CD4-positive, CD25-positive, alpha-beta regulatory T cell (primary cell): Measurements from ENCODE around the gene KIF16B. TPM values are rescaled to one million over a fixed set of nuclear protein-coding genes. Genes with fewer than 3 reads are reported as not detected.

Experiments
- ATAC-seq, 2 donors: fragments of 150-1000 bp; cut with Tn5 transposase; one replicate each; pipeline ENCODE4 v1.10.0; 2021; ENCODE audit warnings: low read depth in 2 of 2, moderate number of reproducible peaks in 2 of 2, moderate library complexity in 1 of 2
- DNase-seq, 3 donors: peaks; one replicate each; pipeline versions ENCODE4 v3.0.0 to v3.0.0-alpha.2; 2012 to 2022; ENCODE audit warnings: mixed read lengths in 1 of 3
- H3K27ac ChIP-seq: one replicate; pipeline ENCODE4 v1.7.0; 2013; ENCODE audit warnings: mild to moderate bottlenecking, low read length; ENCODE audit not compliant: insufficient read depth, poor library complexity, severe bottlenecking
- H3K27me3 ChIP-seq: one replicate; pipeline ENCODE4 v1.7.0; 2013; ENCODE audit warnings: low read length; ENCODE audit not compliant: control insufficient read depth, insufficient read depth
- H3K36me3 ChIP-seq: one replicate; pipeline ENCODE4 v1.7.0; 2013; ENCODE audit warnings: mild to moderate bottlenecking, low read length, moderate library complexity; ENCODE audit not compliant: control insufficient read depth, insufficient read depth
- H3K4me1 ChIP-seq: 2 replicates; pipeline ENCODE4 v1.7.0; 2013; ENCODE audit warnings: mild to moderate bottlenecking, low read length; ENCODE audit not compliant: insufficient read depth, control insufficient read depth, poor library complexity, severe bottlenecking
- H3K4me3 ChIP-seq: one replicate; pipeline ENCODE4 v1.7.0; 2013; ENCODE audit warnings: low read depth, mild to moderate bottlenecking, low read length, moderate library complexity
- H3K9me3 ChIP-seq, 2 experiments: 1 replicate in 1 of 2; 2 replicates in 1 of 2; pipeline ENCODE4 v1.7.0; 2013; ENCODE audit warnings: low read length in 2 of 2, mild to moderate bottlenecking in 1 of 2, moderate library complexity in 1 of 2; ENCODE audit not compliant: control insufficient read depth in 2 of 2
- H3K27ac Mint-ChIP-seq, 3 donors: one replicate each; pipeline ENCODE4 v1.8.0; 2020 to 2022; ENCODE audit warnings: mild to moderate bottlenecking in 3 of 3, mixed read lengths in 3 of 3, moderate library complexity in 2 of 3
- H3K27me3 Mint-ChIP-seq: one replicate; pipeline ENCODE4 v1.8.0; 2022; ENCODE audit warnings: mild to moderate bottlenecking, mixed read lengths
- H3K36me3 Mint-ChIP-seq: one replicate; pipeline ENCODE4 v1.8.0; 2020; ENCODE audit warnings: mixed read lengths
- H3K4me1 Mint-ChIP-seq, 4 donors: one replicate each; pipeline ENCODE4 v1.8.0; 2020 to 2022; ENCODE audit warnings: mixed read lengths in 4 of 4, mild to moderate bottlenecking in 1 of 4
- H3K4me3 Mint-ChIP-seq, 4 donors: one replicate each; pipeline ENCODE4 v1.8.0; 2020 to 2022; ENCODE audit warnings: mild to moderate bottlenecking in 4 of 4, mixed read lengths in 4 of 4, moderate library complexity in 3 of 4
- H3K9me3 Mint-ChIP-seq, 7 donors: one replicate each; pipeline ENCODE4 v1.8.0; 2020 to 2022; ENCODE audit warnings: mixed read lengths in 7 of 7, mild to moderate bottlenecking in 3 of 7, moderate library complexity in 2 of 7
- polyA plus RNA-seq, 4 donors: library from polyadenylated mRNA; unstranded; fragments of 300-500 nt; fragmentation: Illumina TruSeq; gene quantifications; one replicate each; pipeline ENCODE4 v1.2.3, GENCODE V29; 2021
- total RNA-seq: library from RNA; stranded (reverse); gene quantifications from one replicate; pipeline ENCODE4 v1.2.3, GENCODE V29; 2022

KIF16B gene
- total and polyA plus RNA-seq, 5 donors from 2014 or later: 3.1 to 5.2 (median 4.8) TPM

DNA sequence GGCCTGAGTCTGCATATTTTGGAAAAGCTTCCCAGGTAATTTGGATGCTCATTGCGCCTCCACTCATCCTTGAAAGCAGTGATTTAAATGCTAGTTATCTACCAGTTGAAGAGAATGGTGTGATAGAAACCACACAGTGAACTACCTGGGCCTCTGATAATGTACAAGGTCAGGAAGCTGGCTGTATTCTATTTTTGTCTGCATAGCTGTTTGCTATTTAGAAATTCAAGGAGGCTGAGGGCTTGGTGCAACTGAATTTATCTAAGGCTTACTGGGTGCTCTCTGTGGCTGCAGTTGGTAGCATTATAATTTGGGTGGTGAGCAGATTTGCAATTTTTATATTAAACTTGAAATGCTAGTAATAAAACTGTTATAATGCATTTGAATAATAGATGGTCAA, 245.6 kb downstream of the KIF16B start:
- no peak for ATAC-seq
- no peaks in the 10 kb centered on the region for H3K4me1 Mint-ChIP-seq
- Histone ChIP-seq H3K27me3 (no peaks in the 10 kb centered on the region), H3K4me3 (no peak overlapping the region), H3K9me3 (no peaks in the 10 kb centered on the region), H3K4me1 (no peaks in the 10 kb centered on the region), H3K36me3 (no peaks in the 10 kb centered on the region), H3K27ac (no peak overlapping the region)
- H3K4me3 Mint-ChIP-seq: no peak overlapping the region
- peaks cover 43% of the 10 kb centered on the region for H3K36me3 Mint-ChIP-seq
- no peaks in the 10 kb centered on the region for H3K27me3 Mint-ChIP-seq
- no peak for DNase-seq
- peaks cover 0 to 29% (median 3%) of the 10 kb centered on the region in 7 donors for H3K9me3 Mint-ChIP-seq
- H3K27ac Mint-ChIP-seq: no peak overlapping the region

- no peak overlapping the region for H3K4me3 Mint-ChIP-seq
- H3K9me3 Mint-ChIP-seq: peaks cover 0 to 14% (median 2%) of the 10 kb centered on the region in 7 donors
- H3K4me1 Mint-ChIP-seq: peaks cover 0 to 2% (median 0%) of the 10 kb centered on the region in 4 donors
- H3K27ac ChIP-seq: no peak overlapping the region
- no peaks in the 10 kb centered on the region for H3K27me3 ChIP-seq
- H3K27me3 Mint-ChIP-seq: no peaks in the 10 kb centered on the region
- H3K9me3 ChIP-seq: no peaks in the 10 kb centered on the region
- H3K4me1 ChIP-seq: no peaks in the 10 kb centered on the region
- peaks cover 2% of the 10 kb centered on the region for H3K36me3 ChIP-seq
- H3K27ac Mint-ChIP-seq: no peak overlapping the region
- DNase-seq (no peak), ATAC-seq (no peak)
- no peak overlapping the region for H3K4me3 ChIP-seq
- H3K36me3 Mint-ChIP-seq: peaks cover 36% of the 10 kb centered on the region
Observed at GRCh38 chr20:16321291-16321690, 252.0 kb downstream of the KIF16B start.

DNA sequence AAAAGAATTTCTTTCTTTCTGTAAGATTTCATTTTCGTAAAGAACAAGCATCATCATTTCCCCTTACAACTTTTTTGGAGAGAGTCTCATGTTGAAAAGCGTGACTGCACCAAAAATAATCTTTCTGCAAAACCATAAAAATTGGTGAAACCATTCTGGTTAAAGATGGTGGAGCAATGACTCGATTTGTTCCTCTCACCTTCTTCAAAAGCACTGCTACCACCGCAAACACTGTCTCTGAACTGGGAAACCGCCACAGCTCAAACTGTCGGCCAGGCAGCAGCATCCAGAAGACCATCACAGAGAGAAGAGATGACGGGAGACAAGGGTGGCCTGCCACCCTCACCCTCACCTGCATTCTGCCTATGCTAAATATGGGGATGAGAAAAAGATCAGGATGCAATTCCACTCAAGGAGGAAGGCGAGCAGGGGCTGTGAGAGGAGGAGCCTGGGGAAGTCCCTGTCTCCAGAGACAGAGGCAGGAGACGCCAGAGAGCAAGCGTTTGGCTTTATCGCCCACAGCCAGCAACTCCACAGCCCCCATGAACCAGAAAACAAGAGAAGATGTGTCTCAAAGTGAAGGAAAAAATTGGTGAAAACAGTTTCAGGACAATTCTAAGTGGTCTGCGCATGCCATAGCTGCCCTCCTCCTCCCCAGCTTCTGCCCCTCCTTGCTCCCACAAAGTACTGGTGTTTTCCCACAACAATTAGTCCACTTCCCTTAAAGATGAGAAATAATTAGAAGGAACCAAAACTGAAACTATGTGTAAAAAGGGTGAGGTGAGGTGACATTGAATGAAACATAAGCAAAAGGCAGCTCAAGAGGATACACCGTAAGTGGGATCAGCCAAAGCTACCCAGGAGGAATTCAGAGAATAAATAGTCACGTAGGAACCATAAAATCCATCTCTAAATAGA, 255.5 kb downstream of the KIF16B start:
- Mint-ChIP-seq H3K27ac (no peak overlapping the region), H3K36me3 (peaks cover 53% of the 10 kb centered on the region), H3K4me3 (no peak overlapping the region), H3K27me3 (no peaks in the 10 kb centered on the region), H3K9me3 (peaks cover 0 to 3% (median 0%) of the 10 kb centered on the region in 7 donors), H3K4me1 (peaks cover 0 to 5% (median 0%) of the 10 kb centered on the region in 4 donors)
- H3K4me1 ChIP-seq: no peaks in the 10 kb centered on the region
- H3K27ac ChIP-seq: no peak overlapping the region
- ATAC-seq (no peak), DNase-seq (no peak)
- H3K27me3 ChIP-seq: no peaks in the 10 kb centered on the region
- peaks cover 2% of the 10 kb centered on the region for H3K36me3 ChIP-seq
- H3K4me3 ChIP-seq: no peak overlapping the region
- no peaks in the 10 kb centered on the region for H3K9me3 ChIP-seq

DNA sequence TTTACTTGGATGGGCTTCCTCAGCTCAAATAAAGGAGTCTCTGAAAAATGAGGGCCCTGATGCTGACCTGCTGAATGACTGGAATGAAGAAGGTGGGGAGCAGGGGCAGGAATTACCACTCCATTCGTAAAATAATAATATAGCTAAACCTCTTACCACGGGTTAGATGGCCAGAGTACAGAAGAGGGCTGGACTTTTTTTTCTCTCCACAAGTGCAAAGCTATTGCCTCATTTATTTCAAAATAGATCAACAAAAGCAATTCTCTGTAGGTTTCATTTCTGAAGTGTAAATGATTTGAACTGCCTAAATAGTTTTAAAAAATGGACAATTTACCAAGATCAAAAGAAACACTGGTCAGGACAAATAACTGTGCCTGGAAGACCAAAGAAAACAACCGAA, 256.7 kb downstream of the KIF16B start:
- Histone ChIP-seq H3K36me3 (peaks cover 2% of the 10 kb centered on the region), H3K27me3 (no peaks in the 10 kb centered on the region), H3K9me3 (no peaks in the 10 kb centered on the region), H3K27ac (no peak overlapping the region), H3K4me1 (no peaks in the 10 kb centered on the region), H3K4me3 (no peak overlapping the region)
- no peak overlapping the region for H3K27ac Mint-ChIP-seq
- H3K36me3 Mint-ChIP-seq: peaks cover 62% of the 10 kb centered on the region
- H3K4me3 Mint-ChIP-seq: no peak overlapping the region
- no peaks in the 10 kb centered on the region for H3K27me3 Mint-ChIP-seq
- peaks cover 0 to 5% (median 0%) of the 10 kb centered on the region in 4 donors for H3K4me1 Mint-ChIP-seq
- H3K9me3 Mint-ChIP-seq: peaks cover 0 to 3% (median 0%) of the 10 kb centered on the region in 7 donors
- no peak for DNase-seq
- ATAC-seq: no peak

DNA sequence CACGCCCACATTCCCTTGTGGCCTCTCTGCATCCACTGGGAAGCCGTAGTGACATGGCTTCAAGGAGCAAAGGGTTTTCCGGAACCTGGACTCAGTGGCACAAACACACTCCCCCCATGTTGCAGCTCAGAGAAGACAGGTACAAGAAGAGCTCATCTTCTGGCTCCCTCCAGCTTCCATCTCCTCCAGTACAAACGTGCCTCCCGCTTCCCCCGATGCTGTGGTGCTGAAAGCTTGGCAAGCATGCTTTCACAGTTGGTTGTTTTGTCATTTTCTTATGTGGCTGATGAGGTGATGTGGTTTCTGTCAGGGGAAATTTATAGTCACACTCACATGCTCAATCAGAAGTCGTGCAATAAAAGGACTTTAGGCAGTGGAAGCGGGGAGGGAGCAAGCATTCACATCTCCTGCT, 258.5 kb downstream of the KIF16B start:
- no peak overlapping the region for H3K4me3 ChIP-seq
- ATAC-seq (no peak), DNase-seq (no peak)
- peaks cover 0 to 7% (median 0%) of the 10 kb centered on the region in 7 donors for H3K9me3 Mint-ChIP-seq
- H3K27ac ChIP-seq: no peak overlapping the region
- H3K4me1 Mint-ChIP-seq: peaks cover 0 to 5% (median 0%) of the 10 kb centered on the region in 4 donors
- no peaks in the 10 kb centered on the region for H3K4me1 ChIP-seq
- H3K36me3 Mint-ChIP-seq: peaks cover 68% of the 10 kb centered on the region
- no peaks in the 10 kb centered on the region for H3K9me3 ChIP-seq
- H3K27ac Mint-ChIP-seq: no peak overlapping the region
- H3K36me3 ChIP-seq: peaks cover 2% of the 10 kb centered on the region
- no peaks in the 10 kb centered on the region for H3K27me3 ChIP-seq
- H3K4me3 Mint-ChIP-seq: no peak overlapping the region
- H3K27me3 Mint-ChIP-seq: no peaks in the 10 kb centered on the region

GRCh38 chr20:16314320-16314719, 258.9 kb downstream of the KIF16B start:
- Histone ChIP-seq H3K4me1 (no peaks in the 10 kb centered on the region), H3K4me3 (no peak overlapping the region), H3K9me3 (no peaks in the 10 kb centered on the region), H3K27ac (no peak overlapping the region), H3K27me3 (no peaks in the 10 kb centered on the region), H3K36me3 (peaks cover 2% of the 10 kb centered on the region)
- Mint-ChIP-seq H3K27me3 (no peaks in the 10 kb centered on the region), H3K4me1 (peaks cover 0 to 5% (median 0%) of the 10 kb centered on the region in 4 donors), H3K36me3 (peaks cover 68% of the 10 kb centered on the region), H3K9me3 (peaks cover 0 to 8% (median 0%) of the 10 kb centered on the region in 7 donors), H3K27ac (no peak overlapping the region), H3K4me3 (no peak overlapping the region)
- ATAC-seq (no peak), DNase-seq (no peak)

- Histone ChIP-seq H3K4me1 (no peaks in the 10 kb centered on the region), H3K27me3 (no peaks in the 10 kb centered on the region), H3K27ac (no peak overlapping the region), H3K36me3 (peaks cover 1% of the 10 kb centered on the region), H3K9me3 (no peaks in the 10 kb centered on the region), H3K4me3 (no peak overlapping the region)
- no peak for ATAC-seq
- Mint-ChIP-seq H3K4me1 (peaks cover 0 to 5% (median 0%) of the 10 kb centered on the region in 4 donors), H3K4me3 (no peak overlapping the region), H3K27me3 (no peaks in the 10 kb centered on the region), H3K9me3 (peaks cover 0 to 8% (median 0%) of the 10 kb centered on the region in 7 donors), H3K27ac (no peak overlapping the region), H3K36me3 (peaks cover 72% of the 10 kb centered on the region)
- no peak for DNase-seq
Observed at GRCh38 chr20:16313917-16314316, 259.3 kb downstream of the KIF16B start.
